Immature natural killer cell (primary cell): ENCODE results near the gene TEKT2. TPM values are rescaled to one million over a fixed set of nuclear protein-coding genes. Genes with fewer than 3 reads are reported as not detected.

ENCODE experiments used
- DNase-seq, 3 donors: peaks; one replicate each; pipeline ENCODE4 v3.0.0; 2022; ENCODE audit warnings: mixed read lengths in 1 of 3
- H3K27ac Mint-ChIP-seq, 6 donors: one replicate each; pipeline ENCODE4 v1.8.0; 2020; ENCODE audit warnings: mixed read lengths in 6 of 6, mild to moderate bottlenecking in 5 of 6, inconsistent platforms in 4 of 6, moderate library complexity in 3 of 6
- H3K27me3 Mint-ChIP-seq, 3 donors: one replicate each; pipeline ENCODE4 v1.8.0; 2020 to 2021; ENCODE audit warnings: low read depth in 3 of 3, mild to moderate bottlenecking in 3 of 3, mixed read lengths in 3 of 3, moderate library complexity in 3 of 3, inconsistent platforms in 1 of 3
- H3K36me3 Mint-ChIP-seq, 3 donors: one replicate each; pipeline ENCODE4 v1.8.0; 2020; ENCODE audit warnings: mixed read lengths in 3 of 3, inconsistent platforms in 2 of 3, mild to moderate bottlenecking in 2 of 3
- H3K4me1 Mint-ChIP-seq, 2 donors: one replicate each; pipeline ENCODE4 v1.8.0; 2020; ENCODE audit warnings: inconsistent platforms in 2 of 2, mild to moderate bottlenecking in 2 of 2, mixed read lengths in 2 of 2, moderate library complexity in 1 of 2
- H3K4me3 Mint-ChIP-seq, 5 donors: one replicate each; pipeline ENCODE4 v1.8.0; 2020; ENCODE audit warnings: mild to moderate bottlenecking in 5 of 5, mixed read lengths in 5 of 5, inconsistent platforms in 3 of 5, moderate library complexity in 3 of 5
- H3K9me3 Mint-ChIP-seq, 6 donors: one replicate each; pipeline ENCODE4 v1.8.0; 2020; ENCODE audit warnings: mild to moderate bottlenecking in 6 of 6, mixed read lengths in 6 of 6, inconsistent platforms in 4 of 6, moderate library complexity in 3 of 6
- polyA plus RNA-seq, 3 donors: library from polyadenylated mRNA; unstranded; fragments of 300-500 nt; fragmentation: Illumina TruSeq; gene quantifications; one replicate each; pipeline ENCODE4 v1.2.3, GENCODE V29; 2021

The TEKT2 gene
- polyA plus RNA-seq, 3 donors from 2014 or later: not detected

- Mint-ChIP-seq H3K27me3 (peaks cover 2 to 14% (median 10%) of the 10 kb centered on the region in 3 donors), H3K36me3 (no peaks in the 10 kb centered on the region), H3K9me3 (no peaks in the 10 kb centered on the region), H3K27ac (no peak overlapping the region), H3K4me3 (no peak overlapping the region), H3K4me1 (peaks cover 12 to 16% of the 10 kb centered on the region in 2 donors)
- no peak for DNase-seq
These were observed 7.8 kb downstream of the TEKT2 start for GRCh38 chr1:36091698-36092097.

GRCh38 chr1:36092166-36092797 lies 8.4 kb downstream of the TEKT2 start:
- Mint-ChIP-seq H3K4me3 (no peak overlapping the region), H3K27ac (peak overlapping the region in 2 of 6 donors; percentile 40 to 45), H3K36me3 (no peaks in the 10 kb centered on the region)

GRCh38 chr1:36092798-36093185 lies 8.9 kb downstream of the TEKT2 start:
- Mint-ChIP-seq H3K4me1 (peaks cover 12 to 14% of the 10 kb centered on the region in 2 donors), H3K36me3 (no peaks in the 10 kb centered on the region), H3K27me3 (peaks cover 2 to 13% (median 10%) of the 10 kb centered on the region in 3 donors), H3K9me3 (no peaks in the 10 kb centered on the region), H3K4me3 (no peak overlapping the region), H3K27ac (peak overlapping the region in 1 of 6 donors; percentile 22)
- no peak for DNase-seq

More at GRCh38 chr1:36092166-36092797, 8.4 kb downstream of the TEKT2 start:
- Mint-ChIP-seq H3K9me3 (no peaks in the 10 kb centered on the region), H3K27me3 (peaks cover 2 to 13% (median 10%) of the 10 kb centered on the region in 3 donors), H3K4me1 (peaks cover 12 to 14% of the 10 kb centered on the region in 2 donors)
- DNase-seq: no peak

- H3K4me1 Mint-ChIP-seq: peaks cover 12 to 14% of the 10 kb centered on the region in 2 donors
- H3K9me3 Mint-ChIP-seq: no peaks in the 10 kb centered on the region
- H3K27me3 Mint-ChIP-seq: peaks cover 2 to 13% (median 6%) of the 10 kb centered on the region in 3 donors
- H3K36me3 Mint-ChIP-seq: no peaks in the 10 kb centered on the region
- H3K4me3 Mint-ChIP-seq: no peak overlapping the region
- no peak for DNase-seq
- H3K27ac Mint-ChIP-seq: no peak overlapping the region
These were observed 9.3 kb downstream of the TEKT2 start for GRCh38 chr1:36093226-36093625.

GRCh38 chr1:36093929-36094328 lies 10.0 kb downstream of the TEKT2 start:
- H3K4me1 Mint-ChIP-seq: peaks cover 12 to 13% of the 10 kb centered on the region in 2 donors
- H3K9me3 Mint-ChIP-seq: no peaks in the 10 kb centered on the region
- no peak for DNase-seq
- H3K36me3 Mint-ChIP-seq: no peaks in the 10 kb centered on the region
- peaks cover 0 to 8% (median 2%) of the 10 kb centered on the region in 3 donors for H3K27me3 Mint-ChIP-seq
- H3K27ac Mint-ChIP-seq: no peak overlapping the region
- H3K4me3 Mint-ChIP-seq: no peak overlapping the region

- Mint-ChIP-seq H3K27ac (no peak overlapping the region), H3K36me3 (no peaks in the 10 kb centered on the region), H3K9me3 (no peaks in the 10 kb centered on the region), H3K27me3 (peaks cover 0 to 2% (median 0%) of the 10 kb centered on the region in 3 donors), H3K4me1 (peaks cover 7 to 8% of the 10 kb centered on the region in 2 donors), H3K4me3 (no peak overlapping the region)
- no peak for DNase-seq
These were observed 10.7 kb downstream of the TEKT2 start for GRCh38 chr1:36094621-36095061.

GRCh38 chr1:36095760-36096405 lies 12.0 kb downstream of the TEKT2 start:
- peaks cover 0 to 7% of the 10 kb centered on the region in 2 donors for H3K4me1 Mint-ChIP-seq
- no peaks in the 10 kb centered on the region for H3K36me3 Mint-ChIP-seq
- peak overlapping the region in 2 of 6 donors; percentile 17 to 40 for H3K27ac Mint-ChIP-seq
- peaks cover 0 to 2% (median 0%) of the 10 kb centered on the region in 3 donors for H3K27me3 Mint-ChIP-seq
- no peak for DNase-seq
- no peaks in the 10 kb centered on the region for H3K9me3 Mint-ChIP-seq
- no peak overlapping the region for H3K4me3 Mint-ChIP-seq

- no peak overlapping the region for H3K4me3 Mint-ChIP-seq
- peak overlapping the region in 1 of 6 donors; percentile 46 for H3K27ac Mint-ChIP-seq
These were observed 12.9 kb downstream of the TEKT2 start for GRCh38 chr1:36096500-36097432.

GRCh38 chr1:36097693-36098585 lies 14.0 kb downstream of the TEKT2 start:
- DNase-seq: no peak
- peaks cover 0 to 2% (median 0%) of the 10 kb centered on the region in 3 donors for H3K27me3 Mint-ChIP-seq
- no peaks in the 10 kb centered on the region for H3K36me3 Mint-ChIP-seq
- no peaks in the 10 kb centered on the region for H3K9me3 Mint-ChIP-seq
- H3K27ac Mint-ChIP-seq: no peak overlapping the region
- H3K4me3 Mint-ChIP-seq: no peak overlapping the region
- peaks cover 0 to 5% of the 10 kb centered on the region in 2 donors for H3K4me1 Mint-ChIP-seq

More at GRCh38 chr1:36096500-36097432, 12.9 kb downstream of the TEKT2 start:
- Mint-ChIP-seq H3K9me3 (no peaks in the 10 kb centered on the region), H3K4me1 (peaks cover 0 to 6% of the 10 kb centered on the region in 2 donors), H3K27me3 (peaks cover 0 to 2% (median 0%) of the 10 kb centered on the region in 3 donors), H3K36me3 (no peaks in the 10 kb centered on the region)
- no peak for DNase-seq

GRCh38 chr1:36098650-36099365 lies 14.9 kb downstream of the TEKT2 start:
- H3K9me3 Mint-ChIP-seq: no peaks in the 10 kb centered on the region

GRCh38 chr1:36099681-36100341 lies 15.9 kb downstream of the TEKT2 start:
- DNase-seq: peak; percentile 58 to 66 (median 65)
- H3K27ac Mint-ChIP-seq: no peak overlapping the region
- no peaks in the 10 kb centered on the region for H3K9me3 Mint-ChIP-seq
- peaks cover 0 to 2% (median 0%) of the 10 kb centered on the region in 3 donors for H3K27me3 Mint-ChIP-seq
- no peaks in the 10 kb centered on the region for H3K36me3 Mint-ChIP-seq
- peaks cover 0 to 5% of the 10 kb centered on the region in 2 donors for H3K4me1 Mint-ChIP-seq
- H3K4me3 Mint-ChIP-seq: no peak overlapping the region

More at GRCh38 chr1:36098650-36099365, 14.9 kb downstream of the TEKT2 start:
- Mint-ChIP-seq H3K36me3 (no peaks in the 10 kb centered on the region), H3K27me3 (peaks cover 0 to 2% (median 0%) of the 10 kb centered on the region in 3 donors), H3K4me3 (no peak overlapping the region), H3K4me1 (peaks cover 0 to 5% of the 10 kb centered on the region in 2 donors), H3K27ac (no peak overlapping the region)
- DNase-seq: no peak

- Mint-ChIP-seq H3K36me3 (no peaks in the 10 kb centered on the region), H3K4me3 (no peak overlapping the region), H3K9me3 (no peaks in the 10 kb centered on the region), H3K4me1 (peaks cover 0 to 5% of the 10 kb centered on the region in 2 donors), H3K27me3 (peaks cover 0 to 2% (median 0%) of the 10 kb centered on the region in 3 donors), H3K27ac (no peak overlapping the region)
- no peak for DNase-seq
These were observed 16.5 kb downstream of the TEKT2 start for GRCh38 chr1:36100376-36100775.
